Spleen (tissue), 11 donors: Measurements from ENCODE around the gene ABCA4. TPM values are rescaled to one million over a fixed set of nuclear protein-coding genes. Genes with fewer than 3 reads are reported as not detected.

Source experiments
- DNase-seq: peaks from one replicate; pipeline ENCODE4 v3.0.0-alpha.2; 2020
- H3K27ac ChIP-seq, 8 donors: fragments of 200-600 bp; sonication (generic) in 7 of 8; 1 replicate in 4 of 8; 2 replicates in 4 of 8; pipeline versions ENCODE4 v1.5.0 to v1.8.0; 2016 to 2021; ENCODE audit warnings: inconsistent platforms in 4 of 8, mild to moderate bottlenecking in 4 of 8, moderate library complexity in 1 of 8
- H3K27me3 ChIP-seq, 7 donors: fragments of 200-600 bp; sonication (generic) in 6 of 7; replicated peaks in 1 of 7; 1 replicate in 4 of 7; 2 replicates in 3 of 7; pipeline versions ENCODE4 v1.5.0 to v1.8.0; 2016 to 2021; ENCODE audit warnings: inconsistent platforms in 3 of 7, mild to moderate bottlenecking in 1 of 7
- H3K36me3 ChIP-seq, 6 donors: fragments of 200-600 bp; sonication (generic) in 5 of 6; 1 replicate in 4 of 6; 2 replicates in 2 of 6; pipeline versions ENCODE4 v1.5.0 to v1.8.0; 2016 to 2021; ENCODE audit warnings: inconsistent platforms in 2 of 6
- H3K4me1 ChIP-seq, 6 donors: fragments of 200-600 bp; sonication (generic) in 5 of 6; 1 replicate in 3 of 6; 2 replicates in 3 of 6; pipeline versions ENCODE4 v1.5.0 to v1.8.0; 2016 to 2021; ENCODE audit warnings: inconsistent platforms in 3 of 6
- H3K4me3 ChIP-seq, 8 donors: fragments of 200-600 bp; sonication (generic) in 7 of 8; 1 replicate in 4 of 8; 2 replicates in 4 of 8; pipeline versions ENCODE4 v1.5.0 to v1.8.0; 2016 to 2021; ENCODE audit warnings: inconsistent platforms in 4 of 8, mild to moderate bottlenecking in 4 of 8, moderate library complexity in 2 of 8
- H3K9me3 ChIP-seq, 8 donors: fragments of 200-600 bp; sonication (generic) in 7 of 8; 1 replicate in 4 of 8; 2 replicates in 4 of 8; pipeline versions ENCODE4 v1.5.0 to v1.8.0; 2016 to 2021; ENCODE audit warnings: inconsistent platforms in 4 of 8
- CTCF ChIP-seq, 11 experiments: fragments of 200-600 bp in 7 of 11; fragments of 450-650 bp in 4 of 11; sonication (generic) in 4 of 11; IDR thresholded peaks in 8 of 11; conservative IDR thresholded peaks in 3 of 11; 1 replicate in 7 of 11; 2 replicates in 4 of 11; pipeline versions ENCODE4 v1.4.0 to v1.8.0; 2016 to 2021; ENCODE audit warnings: antibody characterized with exemption in 11 of 11, inconsistent platforms in 4 of 11, mild to moderate bottlenecking in 1 of 11
- POLR2A ChIP-seq, 3 donors: fragments of 450-650 bp; IDR thresholded peaks; one replicate each; pipeline ENCODE4 v1.5.1; 2017; ENCODE audit warnings: antibody characterized with exemption in 3 of 3, mild to moderate bottlenecking in 1 of 3
- POLR2AphosphoS5 ChIP-seq, 3 donors: sonication (generic); formaldehyde crosslinking; IDR thresholded peaks; one replicate each; pipeline ENCODE4 v1.5.1; 2017; ENCODE audit warnings: antibody characterized with exemption in 3 of 3
- WGBS, 5 donors: extraction: QIAGEN DNeasy Blood & Tissue Kit in 3 of 5; methylation state at CpG; one replicate each; pipeline versions ENCODE4 v1.1.5 to v1.1.7; 2013 to 2018; 5-methylcytosine and 5-hydroxymethylcytosine counted together
- intact Hi-C: fragments of 100-400 bp; cut with DNase I; formaldehyde crosslinking; loops from one replicate; pipeline ENCODE4 v1.15.0; 2023; ENCODE audit warnings: low total_unique reads
- polyA plus RNA-seq, 3 donors: library from polyadenylated mRNA; stranded (reverse); fragments of 200-250 nt; gene quantifications; one replicate each; pipeline ENCODE4 v1.2.1, GENCODE V29; 2013
- total RNA-seq, 7 donors: library from RNA; depleted of rRNA in 3 of 7; stranded (reverse); fragments of >200 nt in 3 of 7; fragmentation: NEBNext Ultra II Directional in 4 of 7; extraction: Animal tissue kit (Norgen Biotek cat#: 25700) in 4 of 7; gene quantifications; one replicate each; pipeline versions ENCODE4 v1.1.0 to v1.2.1, GENCODE V29; 2016 to 2021
- donor health status: healthy with polysubstance abuse.
- donor health status: DM: no; HTN: no; CAD: no; lungs with moderate emphysema.
- donor health status: DM: no; HTN: no; CAD: no.
- donor health status: Bipolar disorder and iron deficiency.
- donor health status: healthy.
- donor health status: DM: no; HTN: no; CAD: no.
- donor health status: DM: yes; HTN: yes; CAD: no.

Gene ABCA4
- total and polyA plus RNA-seq, 10 donors, result 0.04 to 0.64 (median 0.24) TPM

GRCh38 chr1:94004924-94005323 lies 116.0 kb downstream of the ABCA4 start:
- no peak overlapping the region for H3K4me3 ChIP-seq
- intact Hi-C loops, result no loop called here
- no peaks in the 10 kb centered on the region for H3K27me3 ChIP-seq
- H3K27ac ChIP-seq, result no peak overlapping the region
- no peaks in the 10 kb centered on the region for H3K9me3 ChIP-seq
- DNase-seq, result no peak
- 37 to 68% (median 53%) methylated on average over 2 of the region's 2 CpGs for WGBS, 5 donors
- no peaks in the 10 kb centered on the region for H3K36me3 ChIP-seq
- no peaks in the 10 kb centered on the region for H3K4me1 ChIP-seq
- TF ChIP-seq POLR2AphosphoS5 (IDR thresholded peaks at IDR 0.05) (no peak), CTCF (IDR thresholded peaks at IDR 0.05 in 8 of 11, conservative IDR thresholded peaks at IDR 0.05 in 3 of 11) (no peak), POLR2A (IDR thresholded peaks at IDR 0.05) (no peak)

GRCh38 chr1:94002046-94002787 lies 118.7 kb downstream of the ABCA4 start:
- no peak overlapping the region for H3K27ac ChIP-seq
- no peaks in the 10 kb centered on the region for H3K36me3 ChIP-seq
- no peak overlapping the region for H3K4me3 ChIP-seq
- no peaks in the 10 kb centered on the region for H3K4me1 ChIP-seq
- WGBS, 5 donors, result 86 to 92% (median 88%) methylated on average over 12 to 14 of the region's 14 CpGs
- TF ChIP-seq POLR2AphosphoS5 (IDR thresholded peaks at IDR 0.05) (no peak), POLR2A (IDR thresholded peaks at IDR 0.05) (no peak), CTCF (IDR thresholded peaks at IDR 0.05 in 8 of 11, conservative IDR thresholded peaks at IDR 0.05 in 3 of 11) (no peak)
- intact Hi-C loops, result no loop called here
- DNase-seq, result no peak
- H3K9me3 ChIP-seq, result no peaks in the 10 kb centered on the region
- no peaks in the 10 kb centered on the region for H3K27me3 ChIP-seq

GRCh38 chr1:94001397-94002045 lies 119.4 kb downstream of the ABCA4 start:
- 84 to 93% (median 91%) methylated on average over 20 of the region's 20 CpGs for WGBS, 5 donors
- DNase-seq, result no peak
- TF ChIP-seq POLR2A (IDR thresholded peaks at IDR 0.05), result no peak
- no peak for TF ChIP-seq POLR2AphosphoS5 (IDR thresholded peaks at IDR 0.05)
- no peak for TF ChIP-seq CTCF (IDR thresholded peaks at IDR 0.05 in 8 of 11, conservative IDR thresholded peaks at IDR 0.05 in 3 of 11)
- H3K4me1 ChIP-seq, result no peaks in the 10 kb centered on the region
- H3K9me3 ChIP-seq, result no peaks in the 10 kb centered on the region
- no peaks in the 10 kb centered on the region for H3K27me3 ChIP-seq
- no peak overlapping the region for H3K27ac ChIP-seq
- no peak overlapping the region for H3K4me3 ChIP-seq
- intact Hi-C loops, result no loop called here
- no peaks in the 10 kb centered on the region for H3K36me3 ChIP-seq

GRCh38 chr1:94000510-94001282 lies 120.3 kb downstream of the ABCA4 start:
- no peaks in the 10 kb centered on the region for H3K4me1 ChIP-seq
- 89 to 96% (median 91%) methylated on average over 12 of the region's 12 CpGs for WGBS, 5 donors
- H3K4me3 ChIP-seq, result no peak overlapping the region
- H3K27ac ChIP-seq, result no peak overlapping the region
- H3K27me3 ChIP-seq, result peaks cover 0 to 8% (median 0%) of the 10 kb centered on the region in 7 donors
- intact Hi-C loops, result no loop called here
- no peaks in the 10 kb centered on the region for H3K36me3 ChIP-seq
- TF ChIP-seq CTCF (IDR thresholded peaks at IDR 0.05 in 8 of 11, conservative IDR thresholded peaks at IDR 0.05 in 3 of 11) (no peak), POLR2A (IDR thresholded peaks at IDR 0.05) (no peak), POLR2AphosphoS5 (IDR thresholded peaks at IDR 0.05) (no peak)
- H3K9me3 ChIP-seq, result no peaks in the 10 kb centered on the region
- DNase-seq, result no peak
